ENCODE data around the gene SLC9A3.

The SLC9A3 gene

GRCh38 chr5:499233-500209 lies 24.7 kb downstream of the SLC9A3 start:
- 93% methylated on average over 32 of the region's 32 CpGs for WGBS
- peaks cover 24% of the 10 kb centered on the region for H3K27me3 ChIP-seq (ENCODE audit: insufficient read depth, low read length)
- no peaks in the 10 kb centered on the region for H3K36me3 ChIP-seq (ENCODE audit: insufficient read depth, low read length)

GRCh38 chr5:497871-498509 lies 26.3 kb downstream of the SLC9A3 start:
- H3K4me1 ChIP-seq (ENCODE audit: insufficient read depth, low read length), result no peaks in the 10 kb centered on the region
- peaks cover 39% of the 10 kb centered on the region for H3K27me3 ChIP-seq (ENCODE audit: insufficient read depth, low read length)

More at GRCh38 chr5:499233-500209, 24.7 kb downstream of the SLC9A3 start:
- Histone ChIP-seq H3K9me3 (ENCODE audit: insufficient read depth, low read depth, low read length) (no peaks in the 10 kb centered on the region), H3K27ac (ENCODE audit: low read depth, low read length) (no peak overlapping the region), H3K9ac (ENCODE audit: low read depth, low read length) (no peak overlapping the region), H3K4me3 (ENCODE audit: low read length) (no peak overlapping the region), H3K4me1 (ENCODE audit: insufficient read depth, low read length) (no peaks in the 10 kb centered on the region)

GRCh38 chr5:497090-497700 lies 27.1 kb downstream of the SLC9A3 start:
- peaks cover 44% of the 10 kb centered on the region for H3K27me3 ChIP-seq (ENCODE audit: insufficient read depth, low read length)
- no peaks in the 10 kb centered on the region for H3K4me1 ChIP-seq (ENCODE audit: insufficient read depth, low read length)
- no peaks in the 10 kb centered on the region for H3K9me3 ChIP-seq (ENCODE audit: insufficient read depth, low read depth, low read length)
- no peaks in the 10 kb centered on the region for H3K36me3 ChIP-seq (ENCODE audit: insufficient read depth, low read length)
- no peak overlapping the region for H3K9ac ChIP-seq (ENCODE audit: low read depth, low read length)
- 86% methylated on average over 22 of the region's 22 CpGs for WGBS
- H3K27ac ChIP-seq (ENCODE audit: low read depth, low read length), result no peak overlapping the region
- no peak overlapping the region for H3K4me3 ChIP-seq (ENCODE audit: low read length)

More at GRCh38 chr5:497871-498509, 26.3 kb downstream of the SLC9A3 start:
- Histone ChIP-seq H3K27ac (ENCODE audit: low read depth, low read length) (no peak overlapping the region), H3K9me3 (ENCODE audit: insufficient read depth, low read depth, low read length) (no peaks in the 10 kb centered on the region), H3K9ac (ENCODE audit: low read depth, low read length) (no peak overlapping the region), H3K36me3 (ENCODE audit: insufficient read depth, low read length) (no peaks in the 10 kb centered on the region), H3K4me3 (ENCODE audit: low read length) (no peak overlapping the region)
- 90% methylated on average over 40 of the region's 40 CpGs for WGBS

- Histone ChIP-seq H3K27me3 (ENCODE audit: insufficient read depth, low read length) (peaks cover 44% of the 10 kb centered on the region), H3K9me3 (ENCODE audit: insufficient read depth, low read depth, low read length) (no peaks in the 10 kb centered on the region), H3K36me3 (ENCODE audit: insufficient read depth, low read length) (no peaks in the 10 kb centered on the region), H3K27ac (ENCODE audit: low read depth, low read length) (no peak overlapping the region), H3K9ac (ENCODE audit: low read depth, low read length) (no peak overlapping the region), H3K4me3 (ENCODE audit: low read length) (0 out of 2 replicates have a peak overlapping the region, but pooled peaks have one; percentile 14), H3K4me1 (ENCODE audit: insufficient read depth, low read length) (no peaks in the 10 kb centered on the region)
- 54% methylated on average over 19 of the region's 19 CpGs for WGBS
These were observed 28.2 kb downstream of the SLC9A3 start for GRCh38 chr5:496028-496427.

GRCh38 chr5:494667-495255 lies 29.5 kb downstream of the SLC9A3 start:
- no peak overlapping the region for H3K9ac ChIP-seq (ENCODE audit: low read depth, low read length)
- H3K36me3 ChIP-seq (ENCODE audit: insufficient read depth, low read length), result no peaks in the 10 kb centered on the region
- no peak overlapping the region for H3K4me3 ChIP-seq (ENCODE audit: low read length)
- H3K9me3 ChIP-seq (ENCODE audit: insufficient read depth, low read depth, low read length), result no peaks in the 10 kb centered on the region
- H3K27ac ChIP-seq (ENCODE audit: low read depth, low read length), result no peak overlapping the region
- peaks cover 44% of the 10 kb centered on the region for H3K27me3 ChIP-seq (ENCODE audit: insufficient read depth, low read length)
- 89% methylated on average over 38 of the region's 38 CpGs for WGBS
- no peaks in the 10 kb centered on the region for H3K4me1 ChIP-seq (ENCODE audit: insufficient read depth, low read length)

GRCh38 chr5:493758-494157 lies 30.5 kb downstream of the SLC9A3 start:
- no peak overlapping the region for H3K4me3 ChIP-seq (ENCODE audit: low read length)
- no peaks in the 10 kb centered on the region for H3K4me1 ChIP-seq (ENCODE audit: insufficient read depth, low read length)
- H3K9ac ChIP-seq (ENCODE audit: low read depth, low read length), result no peak overlapping the region
- 78% methylated on average over 13 of the region's 13 CpGs for WGBS
- peaks cover 44% of the 10 kb centered on the region for H3K27me3 ChIP-seq (ENCODE audit: insufficient read depth, low read length)
- H3K36me3 ChIP-seq (ENCODE audit: insufficient read depth, low read length), result no peaks in the 10 kb centered on the region
- H3K9me3 ChIP-seq (ENCODE audit: insufficient read depth, low read depth, low read length), result no peaks in the 10 kb centered on the region
- H3K27ac ChIP-seq (ENCODE audit: low read depth, low read length), result no peak overlapping the region

- H3K4me3 ChIP-seq (ENCODE audit: low read length), result no peak overlapping the region
- no peak overlapping the region for H3K27ac ChIP-seq (ENCODE audit: low read depth, low read length)
- no peaks in the 10 kb centered on the region for H3K9me3 ChIP-seq (ENCODE audit: insufficient read depth, low read depth, low read length)
- no peak overlapping the region for H3K9ac ChIP-seq (ENCODE audit: low read depth, low read length)
- H3K4me1 ChIP-seq (ENCODE audit: insufficient read depth, low read length), result no peaks in the 10 kb centered on the region
- H3K36me3 ChIP-seq (ENCODE audit: insufficient read depth, low read length), result no peaks in the 10 kb centered on the region
- WGBS, result 44% methylated on average over 26 of the region's 26 CpGs
- peaks cover 44% of the 10 kb centered on the region for H3K27me3 ChIP-seq (ENCODE audit: insufficient read depth, low read length)
These were observed 31.0 kb downstream of the SLC9A3 start for GRCh38 chr5:493119-493701.

- Histone ChIP-seq H3K4me3 (ENCODE audit: low read length) (no peak overlapping the region), H3K9ac (ENCODE audit: low read depth, low read length) (no peak overlapping the region), H3K27ac (ENCODE audit: low read depth, low read length) (no peak overlapping the region), H3K36me3 (ENCODE audit: insufficient read depth, low read length) (no peaks in the 10 kb centered on the region), H3K9me3 (ENCODE audit: insufficient read depth, low read depth, low read length) (no peaks in the 10 kb centered on the region), H3K27me3 (ENCODE audit: insufficient read depth, low read length) (peaks cover 44% of the 10 kb centered on the region), H3K4me1 (ENCODE audit: insufficient read depth, low read length) (no peaks in the 10 kb centered on the region)
- 73% methylated on average over 17 of the region's 18 CpGs for WGBS
These were observed 31.8 kb downstream of the SLC9A3 start for GRCh38 chr5:492314-492893.

GRCh38 chr5:491856-492155 lies 32.4 kb downstream of the SLC9A3 start:
- WGBS, result 82% methylated on average over 19 of the region's 19 CpGs
- Histone ChIP-seq H3K9me3 (ENCODE audit: insufficient read depth, low read depth, low read length) (no peaks in the 10 kb centered on the region), H3K27me3 (ENCODE audit: insufficient read depth, low read length) (peaks cover 38% of the 10 kb centered on the region), H3K9ac (ENCODE audit: low read depth, low read length) (no peak overlapping the region), H3K27ac (ENCODE audit: low read depth, low read length) (no peak overlapping the region), H3K4me3 (ENCODE audit: low read length) (no peak overlapping the region), H3K4me1 (ENCODE audit: insufficient read depth, low read length) (no peaks in the 10 kb centered on the region), H3K36me3 (ENCODE audit: insufficient read depth, low read length) (no peaks in the 10 kb centered on the region)

- Histone ChIP-seq H3K4me1 (ENCODE audit: insufficient read depth, low read length) (no peaks in the 10 kb centered on the region), H3K27me3 (ENCODE audit: insufficient read depth, low read length) (peaks cover 33% of the 10 kb centered on the region), H3K9ac (ENCODE audit: low read depth, low read length) (no peak overlapping the region), H3K27ac (ENCODE audit: low read depth, low read length) (no peak overlapping the region), H3K36me3 (ENCODE audit: insufficient read depth, low read length) (no peaks in the 10 kb centered on the region), H3K9me3 (ENCODE audit: insufficient read depth, low read depth, low read length) (no peaks in the 10 kb centered on the region), H3K4me3 (ENCODE audit: low read length) (no peak overlapping the region)
- 92% methylated on average over 52 of the region's 52 CpGs for WGBS
These were observed 33.0 kb downstream of the SLC9A3 start for GRCh38 chr5:491119-491855.

Data from HUES64 (cell line).